Measurements from ENCODE around the gene CARNS1. TPM values are rescaled to one million over a fixed set of nuclear protein-coding genes. Genes with fewer than 3 reads are reported as not detected.
A peak's percentile ranks its signal among the peaks of the same experiment; 100 is the strongest.

CARNS1 gene
- total and polyA plus RNA-seq, 11 donors, result 0.89 to 33.6 (median 6.2) TPM

DNA sequence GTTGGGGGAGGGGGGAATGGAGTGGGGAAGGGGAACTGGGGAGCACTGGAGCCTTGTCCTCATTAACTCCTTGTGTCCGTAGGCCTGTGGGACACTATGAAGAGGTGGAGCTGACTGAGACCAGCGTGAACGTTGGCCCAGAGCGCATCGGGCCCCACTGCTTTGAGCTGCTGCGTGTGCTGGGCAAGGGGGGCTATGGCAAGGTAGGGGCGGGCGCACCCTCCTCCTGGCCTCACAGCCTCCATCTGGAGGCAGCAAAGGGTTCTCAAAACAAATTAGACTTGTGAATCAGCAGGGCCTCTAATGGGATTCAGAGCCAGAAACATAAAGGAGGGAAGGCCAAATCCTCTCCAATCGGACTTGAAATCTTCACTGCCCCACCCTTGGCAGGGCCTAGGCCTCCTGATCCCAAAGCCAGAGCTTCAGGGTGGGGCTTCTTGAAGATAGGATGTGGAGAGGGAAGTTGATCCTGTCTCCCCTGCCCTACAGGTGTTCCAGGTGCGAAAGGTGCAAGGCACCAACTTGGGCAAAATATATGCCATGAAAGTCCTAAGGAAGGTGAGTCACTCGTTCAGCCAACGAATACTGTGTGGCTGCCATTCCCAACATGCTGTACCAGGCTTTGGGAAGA, 13.7 kb downstream of the CARNS1 start:
- intact Hi-C loops (cut with DNase I), result loop anchor here in 3 of 10 donors (1.0 to 5.0 kb wide), 3 partner anchors 13 to 78 kb away; partner anchors contain the start of genes CDK2AP2 (in 2 of the 3), PITPNM1 (in 2 of the 3) and TMEM134 (in 1 of the 3)
- Histone ChIP-seq H3K9me3 (no peaks in the 10 kb centered on the region), H3K27me3 (no peaks in the 10 kb centered on the region), H3K4me3 (peak overlapping the region; percentile 58 to 94 (median 80)), H3K36me3 (peaks cover 0 to 48% (median 40%) of the 10 kb centered on the region in 9 donors), H3K4me1 (peaks cover 7 to 24% (median 14%) of the 10 kb centered on the region in 12 donors), H3K27ac (peak overlapping the region in 8 of 12 donors; percentile 85 to 96 (median 90))
- WGBS, 4 donors, result 50 to 59% (median 54%) methylated on average over 12 of the region's 12 CpGs
- TF ChIP-seq POLR2A (IDR thresholded peaks at IDR 0.05), result no peak
- TF ChIP-seq, protein P1, sequence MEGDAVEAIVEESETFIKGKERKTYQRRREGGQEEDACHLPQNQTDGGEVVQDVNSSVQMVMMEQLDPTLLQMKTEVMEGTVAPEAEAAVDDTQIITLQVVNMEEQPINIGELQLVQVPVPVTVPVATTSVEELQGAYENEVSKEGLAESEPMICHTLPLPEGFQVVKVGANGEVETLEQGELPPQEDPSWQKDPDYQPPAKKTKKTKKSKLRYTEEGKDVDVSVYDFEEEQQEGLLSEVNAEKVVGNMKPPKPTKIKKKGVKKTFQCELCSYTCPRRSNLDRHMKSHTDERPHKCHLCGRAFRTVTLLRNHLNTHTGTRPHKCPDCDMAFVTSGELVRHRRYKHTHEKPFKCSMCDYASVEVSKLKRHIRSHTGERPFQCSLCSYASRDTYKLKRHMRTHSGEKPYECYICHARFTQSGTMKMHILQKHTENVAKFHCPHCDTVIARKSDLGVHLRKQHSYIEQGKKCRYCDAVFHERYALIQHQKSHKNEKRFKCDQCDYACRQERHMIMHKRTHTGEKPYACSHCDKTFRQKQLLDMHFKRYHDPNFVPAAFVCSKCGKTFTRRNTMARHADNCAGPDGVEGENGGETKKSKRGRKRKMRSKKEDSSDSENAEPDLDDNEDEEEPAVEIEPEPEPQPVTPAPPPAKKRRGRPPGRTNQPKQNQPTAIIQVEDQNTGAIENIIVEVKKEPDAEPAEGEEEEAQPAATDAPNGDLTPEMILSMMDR (IDR thresholded peaks at IDR 0.05), result no peak
- DNase-seq (no peak), ATAC-seq (no peak)

DNA sequence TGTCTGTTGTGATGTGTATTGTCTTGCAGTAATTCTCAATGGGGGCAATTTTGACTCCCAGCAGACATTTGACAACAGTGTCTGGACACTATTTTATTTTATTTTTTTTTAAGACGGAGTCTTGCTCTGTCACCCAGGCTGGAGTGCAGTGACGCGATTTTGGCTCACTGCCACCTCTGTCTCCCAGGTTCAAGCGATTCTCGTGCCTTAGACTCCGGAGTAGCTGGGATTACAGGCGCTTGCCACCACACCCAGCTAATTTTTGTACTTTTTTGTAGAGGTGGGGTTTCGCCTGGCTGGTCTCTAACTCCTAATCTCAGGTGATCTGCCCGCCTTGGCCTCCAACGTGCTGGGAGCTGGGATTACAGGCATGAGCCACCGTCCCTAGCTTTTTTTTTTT, 14.2 kb downstream of the CARNS1 start:
- Histone ChIP-seq H3K27me3 (no peaks in the 10 kb centered on the region), H3K36me3 (peaks cover 0 to 53% (median 46%) of the 10 kb centered on the region in 9 donors), H3K27ac (no peak overlapping the region), H3K4me3 (peak overlapping the region in 3 of 12 donors; percentile 70 to 87 (median 76)), H3K4me1 (peaks cover 7 to 29% (median 14%) of the 10 kb centered on the region in 12 donors), H3K9me3 (no peaks in the 10 kb centered on the region)
- DNase-seq, result no peak
- intact Hi-C loops (cut with DNase I), result loop anchor here in 3 of 10 donors (1.0 to 5.0 kb wide), 3 partner anchors 13 to 78 kb away; partner anchors contain the start of genes CDK2AP2 (in 2 of the 3), PITPNM1 (in 2 of the 3) and TMEM134 (in 1 of the 3)
- WGBS, 4 donors, result 65 to 80% (median 71%) methylated on average over 11 of the region's 11 CpGs
- TF ChIP-seq, protein P1 (IDR thresholded peaks at IDR 0.05), result no peak
- no peak for TF ChIP-seq POLR2A (IDR thresholded peaks at IDR 0.05)
- ATAC-seq, result no peak

DNA sequence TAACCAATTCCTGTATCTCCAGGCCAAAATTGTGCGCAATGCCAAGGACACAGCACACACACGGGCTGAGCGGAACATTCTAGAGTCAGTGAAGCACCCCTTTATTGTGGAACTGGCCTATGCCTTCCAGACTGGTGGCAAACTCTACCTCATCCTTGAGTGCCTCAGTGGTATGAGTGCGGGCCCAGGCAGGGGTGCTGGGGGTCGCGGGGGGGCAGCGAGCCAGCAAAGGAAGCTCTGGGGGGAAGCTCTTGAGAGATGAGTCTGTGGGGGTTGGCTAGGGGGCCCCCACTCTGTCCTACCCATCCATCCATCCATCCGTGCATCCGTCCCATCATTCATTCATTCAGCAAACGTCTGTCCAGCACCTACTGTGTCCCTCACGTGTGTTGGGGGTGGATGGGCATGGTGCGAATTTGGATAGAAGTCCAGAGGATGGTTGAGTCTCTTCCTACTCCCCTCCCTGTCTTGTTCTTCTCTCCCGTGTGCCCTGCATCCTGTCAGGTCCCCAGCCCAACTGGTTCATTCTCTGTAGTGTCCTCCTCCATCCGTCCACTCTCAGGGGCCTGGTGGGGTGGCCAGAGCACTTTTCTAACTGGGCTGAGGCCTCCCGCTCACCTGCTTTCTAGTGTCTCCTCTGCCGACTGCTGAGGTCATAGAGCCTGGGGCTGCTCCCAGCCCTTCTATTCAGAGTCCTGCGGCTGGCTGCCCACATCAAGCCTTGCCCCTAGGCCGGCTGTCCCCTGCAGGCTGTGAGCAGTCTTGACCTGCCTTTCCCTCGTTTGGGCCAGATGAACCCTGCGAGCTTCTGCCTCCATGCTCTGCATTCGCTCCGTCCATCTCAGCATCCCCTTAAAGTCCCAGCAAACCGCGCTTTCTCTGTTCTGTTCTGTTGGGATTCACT, 16.1 kb downstream of the CARNS1 start:
- intact Hi-C loops (cut with DNase I), result no loop called here
- Histone ChIP-seq H3K27me3 (no peaks in the 10 kb centered on the region), H3K9me3 (no peaks in the 10 kb centered on the region), H3K36me3 (peaks cover 0 to 67% (median 55%) of the 10 kb centered on the region in 9 donors), H3K4me1 (peaks cover 7 to 37% (median 14%) of the 10 kb centered on the region in 12 donors), H3K27ac (no peak overlapping the region), H3K4me3 (no peak overlapping the region)
- WGBS, 4 donors, result 90 to 94% (median 92%) methylated on average over 24 of the region's 24 CpGs
- ATAC-seq, result no peak
- DNase-seq, result no peak
- TF ChIP-seq POLR2A (IDR thresholded peaks at IDR 0.05), result no peak
- TF ChIP-seq, protein P1 (IDR thresholded peaks at IDR 0.05), result no peak
